ENCODE data around the gene STK24.

DNA sequence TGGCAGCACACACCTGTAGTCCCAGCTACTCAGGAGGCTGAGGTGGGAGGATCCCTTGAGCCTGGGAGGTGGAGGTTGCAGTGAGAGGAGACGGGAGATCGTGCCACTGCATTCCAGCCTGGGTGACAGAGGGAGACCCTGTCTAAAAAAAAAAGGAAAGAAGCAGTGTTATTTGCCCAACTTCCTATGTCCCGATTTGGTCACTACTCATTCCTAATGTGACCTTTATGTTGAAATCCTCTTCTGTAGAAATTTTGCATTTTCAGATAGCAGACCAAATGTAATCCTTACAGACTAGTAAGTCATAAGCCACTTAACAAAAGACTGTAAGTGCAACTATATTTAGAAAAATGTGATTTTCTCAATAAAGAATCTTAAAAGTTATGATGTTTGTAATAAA is 18.2 kb upstream of the STK24 start:
- TF ChIP-seq CTCF (conservative IDR thresholded peaks at IDR 0.05; ENCODE audit: low read length) (no peak), EZH2phosphoT487 (IDR thresholded peaks at IDR 0.05; ENCODE audit: borderline replicate concordance, low read depth, low read length) (no peak)

Data from OCI-LY7 (cell line).